GM18499 (cell line): ENCODE results near the gene TRIM65.

ENCODE experiments used
- ATAC-seq: cut with Tn5 transposase; IDR thresholded peaks from one replicate; pipeline ENCODE4 v1.9.1; 2021; ENCODE audit warnings: moderate number of reproducible peaks; ENCODE audit not compliant: insufficient read depth, unreplicated experiment

Gene TRIM65

GRCh38 chr17:75842963-75843576, 53.7 kb downstream of the TRIM65 start:
- ATAC-seq = no peak

GRCh38 chr17:75842411-75842810, 54.3 kb downstream of the TRIM65 start:
- ATAC-seq = no peak

GRCh38 chr17:75840799-75841164, 56.0 kb downstream of the TRIM65 start:
- ATAC-seq = no peak

- no peak for ATAC-seq
Observed at GRCh38 chr17:75839942-75840798, 56.6 kb downstream of the TRIM65 start.
